HepG2 (cell line): ENCODE data around the gene TPST1.

ENCODE experiments used
- ZFP41 ChIP-seq: sonication (generic); formaldehyde crosslinking; IDR thresholded peaks from 2 replicates; pipeline ENCODE4 v1.4.0; 2020; ENCODE audit warnings: mild to moderate bottlenecking, missing genetic modification reagents, borderline replicate concordance
- ZNF121 ChIP-seq: sonication (generic); formaldehyde crosslinking; IDR thresholded peaks from 2 replicates; pipeline ENCODE4 v1.5.0; 2020; ENCODE audit warnings: mild to moderate bottlenecking, missing genetic modification reagents
- TF ChIP-seq, protein P1 (sequence below): sonication (generic); formaldehyde crosslinking; IDR thresholded peaks from 2 replicates; pipeline ENCODE4 v1.8.0; 2022; ENCODE audit warnings: mild to moderate bottlenecking, missing genetic modification reagents; ENCODE audit not compliant: insufficient replicate concordance
- TF ChIP-seq, protein P2 (sequence below): sonication (generic); formaldehyde crosslinking; IDR thresholded peaks from 2 replicates; pipeline ENCODE4 v1.4.0; 2020; ENCODE audit warnings: missing genetic modification reagents

DNA sequence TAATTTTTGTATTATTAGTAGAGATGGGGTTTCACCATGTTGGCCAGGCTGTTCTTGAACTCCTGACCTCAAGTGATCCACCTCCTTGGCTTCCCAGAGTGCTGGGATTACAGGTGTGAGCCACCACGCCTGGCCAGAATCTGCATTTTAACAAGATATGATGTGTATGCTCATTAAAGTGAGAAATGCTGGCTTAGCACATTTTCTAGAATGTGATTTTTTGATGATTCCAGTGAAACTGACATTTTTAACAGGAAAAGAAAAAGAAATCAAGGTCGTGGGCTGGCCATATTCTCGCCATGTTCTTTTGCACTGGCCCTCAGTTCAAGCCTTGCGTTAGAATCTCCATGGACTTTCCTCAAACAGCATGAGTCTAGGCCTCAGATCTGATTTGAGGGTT lies 18.1 kb upstream of the TPST1 start:
- no peak for TF ChIP-seq ZFP41 (CRISPR knock-in tag)
- no peak for TF ChIP-seq ZNF121 (CRISPR knock-in tag)
- TF ChIP-seq, protein P1, sequence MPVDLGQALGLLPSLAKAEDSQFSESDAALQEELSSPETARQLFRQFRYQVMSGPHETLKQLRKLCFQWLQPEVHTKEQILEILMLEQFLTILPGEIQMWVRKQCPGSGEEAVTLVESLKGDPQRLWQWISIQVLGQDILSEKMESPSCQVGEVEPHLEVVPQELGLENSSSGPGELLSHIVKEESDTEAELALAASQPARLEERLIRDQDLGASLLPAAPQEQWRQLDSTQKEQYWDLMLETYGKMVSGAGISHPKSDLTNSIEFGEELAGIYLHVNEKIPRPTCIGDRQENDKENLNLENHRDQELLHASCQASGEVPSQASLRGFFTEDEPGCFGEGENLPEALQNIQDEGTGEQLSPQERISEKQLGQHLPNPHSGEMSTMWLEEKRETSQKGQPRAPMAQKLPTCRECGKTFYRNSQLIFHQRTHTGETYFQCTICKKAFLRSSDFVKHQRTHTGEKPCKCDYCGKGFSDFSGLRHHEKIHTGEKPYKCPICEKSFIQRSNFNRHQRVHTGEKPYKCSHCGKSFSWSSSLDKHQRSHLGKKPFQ (CRISPR knock-in tag) = no peak
- TF ChIP-seq, protein P2, sequence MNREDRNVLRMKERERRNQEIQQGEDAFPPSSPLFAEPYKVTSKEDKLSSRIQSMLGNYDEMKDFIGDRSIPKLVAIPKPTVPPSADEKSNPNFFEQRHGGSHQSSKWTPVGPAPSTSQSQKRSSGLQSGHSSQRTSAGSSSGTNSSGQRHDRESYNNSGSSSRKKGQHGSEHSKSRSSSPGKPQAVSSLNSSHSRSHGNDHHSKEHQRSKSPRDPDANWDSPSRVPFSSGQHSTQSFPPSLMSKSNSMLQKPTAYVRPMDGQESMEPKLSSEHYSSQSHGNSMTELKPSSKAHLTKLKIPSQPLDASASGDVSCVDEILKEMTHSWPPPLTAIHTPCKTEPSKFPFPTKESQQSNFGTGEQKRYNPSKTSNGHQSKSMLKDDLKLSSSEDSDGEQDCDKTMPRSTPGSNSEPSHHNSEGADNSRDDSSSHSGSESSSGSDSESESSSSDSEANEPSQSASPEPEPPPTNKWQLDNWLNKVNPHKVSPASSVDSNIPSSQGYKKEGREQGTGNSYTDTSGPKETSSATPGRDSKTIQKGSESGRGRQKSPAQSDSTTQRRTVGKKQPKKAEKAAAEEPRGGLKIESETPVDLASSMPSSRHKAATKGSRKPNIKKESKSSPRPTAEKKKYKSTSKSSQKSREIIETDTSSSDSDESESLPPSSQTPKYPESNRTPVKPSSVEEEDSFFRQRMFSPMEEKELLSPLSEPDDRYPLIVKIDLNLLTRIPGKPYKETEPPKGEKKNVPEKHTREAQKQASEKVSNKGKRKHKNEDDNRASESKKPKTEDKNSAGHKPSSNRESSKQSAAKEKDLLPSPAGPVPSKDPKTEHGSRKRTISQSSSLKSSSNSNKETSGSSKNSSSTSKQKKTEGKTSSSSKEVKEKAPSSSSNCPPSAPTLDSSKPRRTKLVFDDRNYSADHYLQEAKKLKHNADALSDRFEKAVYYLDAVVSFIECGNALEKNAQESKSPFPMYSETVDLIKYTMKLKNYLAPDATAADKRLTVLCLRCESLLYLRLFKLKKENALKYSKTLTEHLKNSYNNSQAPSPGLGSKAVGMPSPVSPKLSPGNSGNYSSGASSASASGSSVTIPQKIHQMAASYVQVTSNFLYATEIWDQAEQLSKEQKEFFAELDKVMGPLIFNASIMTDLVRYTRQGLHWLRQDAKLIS (CRISPR knock-in tag) = no peak
